HCEC 1CT (cell line): ENCODE data around the gene ABCC8.
A peak's percentile ranks its signal among the peaks of the same experiment; 100 is the strongest.

Source experiments
- DNase-seq: peaks from one replicate; pipeline ENCODE4 v3.0.0-alpha.2; 2017

ABCC8 gene

GRCh38 chr11:17384002-17384511, 92.6 kb downstream of the ABCC8 start:
- DNase-seq: peak; percentile 66

- no peak for DNase-seq
These were observed 93.2 kb downstream of the ABCC8 start for GRCh38 chr11:17383461-17383860.

GRCh38 chr11:17382046-17382728, 94.5 kb downstream of the ABCC8 start:
- DNase-seq: peak; percentile 31

- DNase-seq: peak; percentile 34
These were observed 95.5 kb downstream of the ABCC8 start for GRCh38 chr11:17381156-17381555.

GRCh38 chr11:17379383-17380180, 97.1 kb downstream of the ABCC8 start:
- no peak for DNase-seq

GRCh38 chr11:17378655-17379054, 98.0 kb downstream of the ABCC8 start:
- no peak for DNase-seq

- DNase-seq: no peak
These were observed 100.2 kb downstream of the ABCC8 start for GRCh38 chr11:17376493-17376892.

GRCh38 chr11:17375547-17375946, 101.1 kb downstream of the ABCC8 start:
- DNase-seq: no peak

GRCh38 chr11:17371614-17372013, 105.0 kb downstream of the ABCC8 start:
- no peak for DNase-seq

GRCh38 chr11:17369684-17370243, 106.9 kb downstream of the ABCC8 start:
- no peak for DNase-seq

- DNase-seq: no peak
These were observed 107.6 kb downstream of the ABCC8 start for GRCh38 chr11:17369094-17369493.

- DNase-seq: no peak
These were observed 108.1 kb downstream of the ABCC8 start for GRCh38 chr11:17368551-17368950.

- DNase-seq: no peak
These were observed 110.2 kb downstream of the ABCC8 start for GRCh38 chr11:17366495-17366894.

GRCh38 chr11:17354601-17354991, 122.0 kb downstream of the ABCC8 start:
- DNase-seq: peak; percentile 66

- no peak for DNase-seq
These were observed 122.6 kb downstream of the ABCC8 start for GRCh38 chr11:17353821-17354600.

- DNase-seq: peak; percentile 85
These were observed 123.5 kb downstream of the ABCC8 start for GRCh38 chr11:17352950-17353820.

- peak; percentile 68 for DNase-seq
These were observed 125.0 kb downstream of the ABCC8 start, which contains the start of gene NCR3LG1 for GRCh38 chr11:17351510-17352176. Gene NCR3LG1, plus strand, starts transcription at chr11:17351800. Its CDS starts 170 bp downstream, at chr11:17351970.

- DNase-seq: no peak
These were observed 125.5 kb downstream of the ABCC8 start for GRCh38 chr11:17351172-17351509.

- no peak for DNase-seq
These were observed 126.0 kb downstream of the ABCC8 start for GRCh38 chr11:17350455-17351171.

GRCh38 chr11:17347676-17348075, 129.0 kb downstream of the ABCC8 start:
- DNase-seq: no peak

- DNase-seq: peak; percentile 87
These were observed 132.7 kb downstream of the ABCC8 start for GRCh38 chr11:17343907-17344306.
